Natural killer cell treated with Interleukin-12 subunit alpha and Interleukin-12 subunit beta and Interleukin-15 and Interleukin-18, amount 100 ng/mL, for 72 hours (primary cell): ENCODE data around the gene TENM3. TPM values are rescaled to one million over a fixed set of nuclear protein-coding genes. Genes with fewer than 3 reads are reported as not detected.

Experiments used
- ATAC-seq, 2 donors: fragments of 150-1000 bp; cut with Tn5 transposase in 1 of 2; sonication (Bioruptor Pico), chemical (Tn5 transposase) in 1 of 2; 2 replicates each; pipeline ENCODE4 v1.10.0; 2021
- DNase-seq: peaks from one replicate; pipeline ENCODE4 v3.0.0; 2022; ENCODE audit warnings: low spot score
- H3K27ac Mint-ChIP-seq, 2 donors: 1 replicate in 1 of 2; 2 replicates in 1 of 2; pipeline ENCODE4 v1.8.0; 2022; ENCODE audit warnings: mixed read lengths in 2 of 2, mild to moderate bottlenecking in 1 of 2, moderate library complexity in 1 of 2
- H3K27me3 Mint-ChIP-seq, 2 donors: 1 replicate in 1 of 2; 2 replicates in 1 of 2; pipeline ENCODE4 v1.8.0; 2022; ENCODE audit warnings: mixed read lengths in 2 of 2
- H3K36me3 Mint-ChIP-seq: one replicate; pipeline ENCODE4 v1.8.0; 2022; ENCODE audit warnings: mixed read lengths
- H3K4me1 Mint-ChIP-seq, 2 donors: 1 replicate in 1 of 2; 2 replicates in 1 of 2; pipeline ENCODE4 v1.8.0; 2022; ENCODE audit warnings: low read depth in 2 of 2, mixed read lengths in 2 of 2, mild to moderate bottlenecking in 1 of 2
- H3K4me3 Mint-ChIP-seq: one replicate; pipeline ENCODE4 v1.8.0; 2022; ENCODE audit warnings: mixed read lengths
- H3K9me3 Mint-ChIP-seq: 2 replicates; pipeline ENCODE4 v1.8.0; 2022; ENCODE audit warnings: mixed read lengths
- total RNA-seq, 2 donors: library from RNA; stranded (reverse); gene quantifications; one replicate each; pipeline ENCODE4 v1.2.3, GENCODE V29; 2022

Gene TENM3
- total RNA-seq, 2 donors from 2014 or later, result not detected

DNA sequence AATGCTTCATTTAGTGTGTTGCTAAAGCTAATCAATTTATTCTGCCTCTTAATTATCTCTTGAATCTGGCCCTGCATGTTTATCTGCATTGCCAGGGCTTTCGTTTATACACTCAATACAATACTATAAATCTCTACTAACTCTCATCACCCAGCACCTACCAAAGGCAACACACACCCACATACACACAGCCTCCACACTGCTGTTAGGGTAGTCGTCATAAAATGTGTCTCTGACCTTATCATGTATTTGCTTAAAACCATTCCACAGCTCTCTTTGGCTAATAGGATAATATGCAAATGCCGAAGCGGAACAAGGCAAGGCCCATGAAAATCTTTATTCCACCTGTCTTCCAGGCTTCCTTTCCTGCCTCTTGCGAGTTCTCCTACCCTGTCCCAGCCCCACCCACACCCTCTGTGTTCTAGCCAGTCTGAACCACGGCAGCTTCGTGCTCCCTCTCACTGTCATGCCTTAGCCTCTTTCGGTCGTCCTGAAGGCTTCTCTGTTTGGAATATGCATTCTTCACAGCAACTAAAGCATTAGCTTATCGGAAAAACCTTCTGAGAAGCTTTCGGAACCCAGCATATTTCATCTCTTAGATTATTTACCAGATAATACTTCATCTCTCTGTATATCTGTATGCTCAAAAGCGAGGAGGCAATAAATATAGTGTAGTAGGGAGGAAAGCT is 333.5 kb downstream of the TENM3 start:
- Mint-ChIP-seq H3K36me3 (no peaks in the 10 kb centered on the region), H3K27ac (no peak overlapping the region), H3K9me3 (no peaks in the 10 kb centered on the region), H3K4me1 (no peaks in the 10 kb centered on the region), H3K4me3 (no peak overlapping the region), H3K27me3 (no peaks in the 10 kb centered on the region)
- DNase-seq, result no peak
- no peak for ATAC-seq

- ATAC-seq (no peak), DNase-seq (no peak)
- Mint-ChIP-seq H3K4me1 (no peaks in the 10 kb centered on the region), H3K36me3 (no peaks in the 10 kb centered on the region), H3K4me3 (no peak overlapping the region), H3K27ac (no peak overlapping the region), H3K9me3 (no peaks in the 10 kb centered on the region), H3K27me3 (no peaks in the 10 kb centered on the region)
These were observed 334.2 kb downstream of the TENM3 start for GRCh38 chr4:182577411-182577810.

- H3K9me3 Mint-ChIP-seq, result no peaks in the 10 kb centered on the region
- no peaks in the 10 kb centered on the region for H3K36me3 Mint-ChIP-seq
- no peak overlapping the region for H3K27ac Mint-ChIP-seq
- no peak overlapping the region for H3K4me3 Mint-ChIP-seq
- DNase-seq, result no peak
- H3K4me1 Mint-ChIP-seq, result no peaks in the 10 kb centered on the region
- H3K27me3 Mint-ChIP-seq, result no peaks in the 10 kb centered on the region
- no peak for ATAC-seq
These were observed 335.2 kb downstream of the TENM3 start for GRCh38 chr4:182578402-182578801.

- H3K4me1 Mint-ChIP-seq, result no peaks in the 10 kb centered on the region
- ATAC-seq (no peak), DNase-seq (no peak)
- H3K27me3 Mint-ChIP-seq, result no peaks in the 10 kb centered on the region
- no peak overlapping the region for H3K4me3 Mint-ChIP-seq
- no peaks in the 10 kb centered on the region for H3K36me3 Mint-ChIP-seq
- no peak overlapping the region for H3K27ac Mint-ChIP-seq
- no peaks in the 10 kb centered on the region for H3K9me3 Mint-ChIP-seq
These were observed 339.0 kb downstream of the TENM3 start for GRCh38 chr4:182582245-182582644.

- ATAC-seq (no peak), DNase-seq (no peak)
- Mint-ChIP-seq H3K4me3 (no peak overlapping the region), H3K4me1 (no peaks in the 10 kb centered on the region), H3K27ac (no peak overlapping the region), H3K27me3 (no peaks in the 10 kb centered on the region), H3K9me3 (no peaks in the 10 kb centered on the region), H3K36me3 (no peaks in the 10 kb centered on the region)
These were observed 340.7 kb downstream of the TENM3 start for GRCh38 chr4:182583703-182584415.

- Mint-ChIP-seq H3K36me3 (no peaks in the 10 kb centered on the region), H3K27ac (no peak overlapping the region), H3K9me3 (no peaks in the 10 kb centered on the region), H3K27me3 (no peaks in the 10 kb centered on the region), H3K4me1 (no peaks in the 10 kb centered on the region), H3K4me3 (no peak overlapping the region)
- no peak for DNase-seq
- ATAC-seq, result no peak
These were observed 342.1 kb downstream of the TENM3 start for GRCh38 chr4:182585321-182585720.

DNA sequence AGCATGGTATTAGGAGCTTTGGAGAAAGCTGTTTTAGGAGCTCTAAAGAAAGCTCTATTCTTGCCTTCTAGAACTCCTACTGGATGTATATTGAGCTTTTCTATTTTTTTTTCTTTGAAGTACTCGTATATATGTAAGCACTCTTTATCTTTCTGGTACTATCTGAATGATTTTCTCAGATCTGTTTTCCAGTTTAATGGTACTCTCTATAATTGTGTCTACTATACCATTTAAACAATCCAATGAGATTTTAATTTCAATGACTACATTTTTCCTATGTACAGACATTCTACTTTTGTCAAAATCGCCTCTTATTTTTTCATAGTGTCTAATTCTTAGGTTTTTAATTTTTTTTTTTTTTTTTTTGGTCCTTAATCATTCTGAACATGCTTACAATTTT is 345.9 kb downstream of the TENM3 start:
- H3K36me3 Mint-ChIP-seq, result no peaks in the 10 kb centered on the region
- no peak for ATAC-seq
- no peaks in the 10 kb centered on the region for H3K9me3 Mint-ChIP-seq
- no peaks in the 10 kb centered on the region for H3K4me1 Mint-ChIP-seq
- DNase-seq, result no peak
- no peak overlapping the region for H3K27ac Mint-ChIP-seq
- H3K4me3 Mint-ChIP-seq, result no peak overlapping the region
- H3K27me3 Mint-ChIP-seq, result peaks cover 0 to 6% of the 10 kb centered on the region in 2 donors

GRCh38 chr4:182593402-182593801 is 350.2 kb downstream of the TENM3 start:
- ATAC-seq, result no peak
- Mint-ChIP-seq H3K36me3 (no peaks in the 10 kb centered on the region), H3K27ac (no peak overlapping the region), H3K4me3 (no peak overlapping the region), H3K4me1 (no peaks in the 10 kb centered on the region), H3K27me3 (peaks cover 0 to 6% of the 10 kb centered on the region in 2 donors), H3K9me3 (no peaks in the 10 kb centered on the region)
- DNase-seq, result no peak

GRCh38 chr4:182593864-182594263 is 350.7 kb downstream of the TENM3 start:
- H3K4me1 Mint-ChIP-seq, result no peaks in the 10 kb centered on the region
- H3K27ac Mint-ChIP-seq, result no peak overlapping the region
- H3K36me3 Mint-ChIP-seq, result no peaks in the 10 kb centered on the region
- no peak for DNase-seq
- H3K27me3 Mint-ChIP-seq, result peaks cover 0 to 6% of the 10 kb centered on the region in 2 donors
- no peak for ATAC-seq
- H3K4me3 Mint-ChIP-seq, result no peak overlapping the region
- no peaks in the 10 kb centered on the region for H3K9me3 Mint-ChIP-seq

DNA sequence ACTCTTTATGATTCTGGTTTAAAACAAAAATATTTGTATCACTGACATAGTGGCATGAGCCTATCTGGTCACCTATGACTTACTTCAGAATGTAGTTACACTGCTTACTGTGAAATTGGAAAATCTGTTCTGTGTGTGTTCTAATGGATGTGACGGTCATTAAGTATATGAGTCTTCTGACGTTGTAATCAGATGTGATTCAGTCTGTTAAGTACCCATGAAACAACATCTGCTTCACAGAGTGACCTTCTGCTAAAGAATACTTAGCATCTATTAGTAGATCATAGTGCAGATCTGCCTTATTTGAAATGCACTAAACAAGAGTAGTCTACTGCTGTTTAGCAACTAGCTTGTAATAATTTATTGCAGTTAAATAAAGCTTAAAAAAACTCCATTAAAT is 356.9 kb downstream of the TENM3 start:
- Mint-ChIP-seq H3K9me3 (no peaks in the 10 kb centered on the region), H3K4me1 (no peaks in the 10 kb centered on the region), H3K36me3 (no peaks in the 10 kb centered on the region), H3K27ac (no peak overlapping the region), H3K27me3 (peaks cover 0 to 8% of the 10 kb centered on the region in 2 donors), H3K4me3 (no peak overlapping the region)
- ATAC-seq, result no peak
- DNase-seq, result no peak

DNA sequence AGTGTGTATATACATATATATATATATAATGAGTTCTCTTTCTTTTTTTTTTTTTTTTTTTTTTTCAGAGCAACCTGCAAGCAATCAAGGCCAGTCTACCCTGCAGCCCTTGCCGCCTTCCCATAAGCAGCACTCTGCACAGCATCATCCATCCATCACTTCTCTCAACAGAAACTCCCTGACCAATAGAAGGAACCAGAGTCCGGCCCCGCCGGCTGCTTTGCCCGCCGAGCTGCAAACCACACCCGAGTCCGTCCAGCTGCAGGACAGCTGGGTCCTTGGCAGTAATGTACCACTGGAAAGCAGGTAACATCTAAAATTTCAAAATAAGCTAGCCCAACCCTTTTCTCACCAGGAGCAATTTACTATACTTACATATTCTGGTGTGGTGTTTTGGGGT is 357.7 kb downstream of the TENM3 start:
- no peak overlapping the region for H3K27ac Mint-ChIP-seq
- no peaks in the 10 kb centered on the region for H3K4me1 Mint-ChIP-seq
- H3K9me3 Mint-ChIP-seq, result no peaks in the 10 kb centered on the region
- H3K27me3 Mint-ChIP-seq, result peaks cover 0 to 8% of the 10 kb centered on the region in 2 donors
- no peaks in the 10 kb centered on the region for H3K36me3 Mint-ChIP-seq
- no peak overlapping the region for H3K4me3 Mint-ChIP-seq
- no peak for DNase-seq
- no peak for ATAC-seq

DNA sequence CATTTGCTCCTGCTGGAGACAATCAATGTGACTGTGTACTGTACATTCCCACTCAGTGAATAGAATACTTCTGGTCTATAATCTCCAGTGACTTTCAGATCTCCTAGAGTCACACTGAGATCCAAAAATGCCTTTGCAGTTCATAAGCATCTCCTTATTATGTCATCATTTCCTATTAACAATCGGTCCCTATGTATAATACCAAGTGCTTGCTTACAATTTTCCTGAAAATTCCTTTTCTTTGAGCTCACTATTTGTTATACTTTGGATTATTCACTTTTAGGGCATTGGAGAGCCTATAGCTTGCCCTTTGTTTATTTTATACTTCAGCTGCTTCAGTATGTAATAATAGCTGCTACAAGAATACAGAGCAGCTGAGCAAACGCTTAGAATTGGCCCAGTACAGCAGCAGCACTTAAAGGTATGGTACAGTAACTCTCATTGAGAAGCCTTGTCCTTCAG is 361.0 kb downstream of the TENM3 start:
- ATAC-seq (no peak), DNase-seq (no peak)
- no peaks in the 10 kb centered on the region for H3K36me3 Mint-ChIP-seq
- H3K27me3 Mint-ChIP-seq, result peaks cover 0 to 8% of the 10 kb centered on the region in 2 donors
- H3K4me3 Mint-ChIP-seq, result no peak overlapping the region
- H3K4me1 Mint-ChIP-seq, result no peaks in the 10 kb centered on the region
- H3K9me3 Mint-ChIP-seq, result no peaks in the 10 kb centered on the region
- H3K27ac Mint-ChIP-seq, result no peak overlapping the region

- Mint-ChIP-seq H3K27ac (no peak overlapping the region), H3K4me1 (no peaks in the 10 kb centered on the region), H3K36me3 (no peaks in the 10 kb centered on the region), H3K9me3 (no peaks in the 10 kb centered on the region), H3K4me3 (no peak overlapping the region), H3K27me3 (peaks cover 0 to 8% of the 10 kb centered on the region in 2 donors)
- no peak for DNase-seq
- ATAC-seq, result no peak
These were observed 361.8 kb downstream of the TENM3 start for GRCh38 chr4:182604953-182605352.

GRCh38 chr4:182608525-182608924 is 365.3 kb downstream of the TENM3 start:
- no peaks in the 10 kb centered on the region for H3K4me1 Mint-ChIP-seq
- peak in 1 of 2 donors; percentile 45 for ATAC-seq
- no peak overlapping the region for H3K4me3 Mint-ChIP-seq
- no peaks in the 10 kb centered on the region for H3K36me3 Mint-ChIP-seq
- H3K27me3 Mint-ChIP-seq, result no peaks in the 10 kb centered on the region
- no peak for DNase-seq
- no peak overlapping the region for H3K27ac Mint-ChIP-seq
- no peaks in the 10 kb centered on the region for H3K9me3 Mint-ChIP-seq
